HG03025 (cell line): ENCODE data around the gene IL6R.

Experiments
- ATAC-seq: cut with Tn5 transposase; IDR thresholded peaks from one replicate; pipeline ENCODE4 v1.9.1; 2021; ENCODE audit warnings: mild to moderate bottlenecking, moderate library complexity; ENCODE audit not compliant: unreplicated experiment, low FRiP score

The IL6R gene

DNA sequence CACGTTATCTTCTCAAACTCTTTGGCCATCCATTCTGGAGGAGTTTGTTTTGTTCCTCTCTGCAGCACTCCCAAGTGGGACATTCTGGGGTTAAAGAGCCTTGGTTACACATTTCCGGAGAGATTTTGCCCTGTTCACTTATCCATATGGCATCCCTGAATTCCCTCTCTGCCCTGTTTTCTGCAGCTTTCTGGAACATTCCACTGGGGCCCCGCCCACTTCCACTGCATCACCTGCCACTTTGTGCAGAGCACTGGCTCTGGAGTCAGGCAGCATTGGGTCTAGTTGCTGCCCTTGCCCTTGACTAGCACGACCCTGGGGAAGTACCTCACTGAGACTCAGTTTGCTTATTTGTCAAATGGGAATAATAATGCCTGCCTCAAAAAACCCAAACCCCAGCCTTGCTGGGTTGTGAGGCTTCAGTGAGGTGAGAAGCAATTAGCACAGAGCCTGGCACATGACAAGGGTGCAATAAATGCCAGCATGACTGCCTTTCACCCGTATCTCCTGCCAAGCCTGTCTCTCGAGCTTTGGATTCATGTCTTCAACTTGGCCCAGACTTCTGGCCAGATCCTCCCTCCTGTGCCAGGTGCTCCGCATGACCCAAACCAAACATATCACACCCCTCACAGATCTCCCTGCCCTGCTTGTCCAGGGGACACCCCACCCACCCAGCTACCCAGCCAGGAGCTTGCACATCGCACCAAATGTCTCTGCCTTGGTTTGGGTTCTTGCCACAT is 38.3 kb downstream of the IL6R start:
- ATAC-seq = no peak

- no peak for ATAC-seq
Observed at GRCh38 chr1:154445040-154445472, 39.9 kb downstream of the IL6R start.

- ATAC-seq = no peak
Observed at GRCh38 chr1:154446292-154446691, 41.1 kb downstream of the IL6R start.

GRCh38 chr1:154446789-154447188 is 41.6 kb downstream of the IL6R start:
- ATAC-seq = no peak

GRCh38 chr1:154448331-154448811 is 43.2 kb downstream of the IL6R start:
- no peak for ATAC-seq

- no peak for ATAC-seq
Observed at GRCh38 chr1:154453161-154453560, 48.0 kb downstream of the IL6R start.

DNA sequence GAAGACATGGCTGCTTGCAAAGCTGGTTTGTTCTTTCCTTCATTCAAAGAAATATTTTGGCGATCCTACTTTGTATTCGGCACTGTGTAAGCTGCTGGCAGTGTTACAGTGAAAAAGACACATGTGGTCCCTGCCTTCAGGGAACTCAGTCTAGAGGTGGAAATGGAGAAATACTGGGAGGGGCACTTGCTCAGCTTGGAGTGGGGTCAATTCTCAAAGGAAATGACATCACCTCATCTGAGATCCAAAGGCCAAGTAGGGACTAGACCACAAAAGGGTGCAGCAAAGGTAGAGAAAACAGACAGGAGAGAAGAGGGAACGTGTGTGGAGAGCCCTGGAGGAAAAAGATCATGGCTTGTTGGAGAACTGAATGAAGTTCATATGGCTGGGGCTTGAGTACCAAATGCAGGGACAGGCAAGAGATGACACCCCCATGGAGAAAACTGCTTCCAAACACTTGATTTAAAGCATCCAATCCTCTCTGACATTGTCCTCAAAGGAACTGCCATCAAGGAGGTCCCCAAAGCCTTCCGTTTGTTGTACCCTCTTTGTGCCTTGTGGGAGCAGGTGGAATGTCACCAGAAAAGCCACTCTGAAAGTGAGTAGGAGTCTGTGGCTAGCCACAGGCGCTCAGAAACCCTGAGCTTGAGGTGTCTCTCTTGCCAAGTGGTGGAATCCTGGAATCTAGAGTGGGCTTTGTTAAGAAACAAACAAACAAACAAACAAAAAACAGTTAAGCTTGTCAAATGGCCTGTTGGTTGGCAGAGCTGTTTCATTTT is 48.6 kb downstream of the IL6R start:
- ATAC-seq = no peak

GRCh38 chr1:154454386-154455120 is 49.4 kb downstream of the IL6R start:
- ATAC-seq = no peak

DNA sequence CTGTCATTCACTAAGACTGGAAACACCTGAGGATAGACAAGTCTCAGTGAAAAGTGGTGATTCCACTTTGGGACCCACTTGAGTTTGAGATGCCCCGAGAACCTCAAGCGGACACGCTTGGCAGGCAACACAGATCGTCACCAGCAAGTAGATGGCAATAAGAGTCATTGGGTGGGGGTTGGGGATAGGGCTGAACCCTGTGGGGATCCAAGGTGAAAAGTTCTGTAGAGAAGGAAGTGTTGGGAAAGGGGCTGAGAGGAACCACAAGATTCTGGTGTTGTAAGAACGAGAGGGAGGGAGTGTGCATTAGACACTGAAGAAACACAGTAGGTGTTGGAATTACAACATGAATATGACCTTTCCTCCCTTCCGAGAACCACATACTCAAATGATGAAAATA is 51.5 kb downstream of the IL6R start:
- no peak for ATAC-seq

GRCh38 chr1:154459080-154459479 is 53.9 kb downstream of the IL6R start:
- ATAC-seq = no peak

DNA sequence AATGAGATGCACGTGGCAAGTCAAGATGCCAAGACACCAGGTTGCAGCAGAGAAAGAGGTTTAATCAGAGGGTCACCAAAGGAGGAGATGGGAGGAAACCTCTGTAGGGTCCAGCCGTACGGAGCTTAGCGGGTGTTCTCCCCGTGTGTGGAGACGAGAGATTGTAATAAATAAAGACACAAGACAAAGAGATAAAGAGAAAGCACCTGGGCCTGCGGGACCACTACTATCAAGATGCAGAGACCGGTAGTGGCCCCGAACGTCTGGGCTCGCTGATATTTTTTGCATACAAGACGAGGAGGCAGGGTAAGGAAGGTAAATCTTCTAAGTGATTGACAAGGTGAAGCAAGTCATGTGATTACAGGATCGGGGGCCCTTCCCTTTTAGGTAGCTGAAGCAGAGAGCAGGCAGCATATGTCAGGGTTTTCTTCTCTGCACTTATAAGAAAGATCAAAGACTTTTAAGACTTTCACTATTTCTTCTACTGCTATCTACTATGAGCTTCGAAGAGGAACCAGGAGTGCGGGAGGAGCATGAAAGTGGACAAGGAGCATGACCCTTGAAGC is 55.6 kb downstream of the IL6R start:
- no peak for ATAC-seq

- no peak for ATAC-seq
Observed at GRCh38 chr1:154463512-154463990, 58.4 kb downstream of the IL6R start.

DNA sequence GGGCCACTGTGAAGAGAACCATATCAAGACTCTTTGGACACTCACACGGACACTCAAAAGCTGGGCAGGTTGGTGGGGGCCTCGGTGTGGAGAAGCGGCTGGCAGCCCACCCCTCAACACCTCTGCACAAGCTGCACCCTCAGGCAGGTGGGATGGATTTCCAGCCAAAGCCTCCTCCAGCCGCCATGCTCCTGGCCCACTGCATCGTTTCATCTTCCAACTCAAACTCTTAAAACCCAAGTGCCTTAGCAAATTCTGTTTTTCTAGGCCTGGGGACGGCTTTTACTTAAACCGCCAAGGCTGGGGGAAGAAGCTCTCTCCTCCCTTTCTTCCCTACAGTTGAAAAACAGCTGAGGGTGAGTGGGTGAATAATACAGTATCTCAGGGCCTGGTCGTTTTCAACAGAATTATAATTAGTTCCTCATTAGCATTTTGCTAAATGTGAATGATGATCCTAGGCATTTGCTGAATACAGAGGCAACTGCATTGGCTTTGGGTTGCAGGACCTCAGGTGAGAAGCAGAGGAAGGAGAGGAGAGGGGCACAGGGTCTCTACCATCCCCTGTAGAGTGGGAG is 60.6 kb downstream of the IL6R start:
- ATAC-seq = no peak

- ATAC-seq = no peak
Observed at GRCh38 chr1:154466206-154466605, 61.1 kb downstream of the IL6R start.

DNA sequence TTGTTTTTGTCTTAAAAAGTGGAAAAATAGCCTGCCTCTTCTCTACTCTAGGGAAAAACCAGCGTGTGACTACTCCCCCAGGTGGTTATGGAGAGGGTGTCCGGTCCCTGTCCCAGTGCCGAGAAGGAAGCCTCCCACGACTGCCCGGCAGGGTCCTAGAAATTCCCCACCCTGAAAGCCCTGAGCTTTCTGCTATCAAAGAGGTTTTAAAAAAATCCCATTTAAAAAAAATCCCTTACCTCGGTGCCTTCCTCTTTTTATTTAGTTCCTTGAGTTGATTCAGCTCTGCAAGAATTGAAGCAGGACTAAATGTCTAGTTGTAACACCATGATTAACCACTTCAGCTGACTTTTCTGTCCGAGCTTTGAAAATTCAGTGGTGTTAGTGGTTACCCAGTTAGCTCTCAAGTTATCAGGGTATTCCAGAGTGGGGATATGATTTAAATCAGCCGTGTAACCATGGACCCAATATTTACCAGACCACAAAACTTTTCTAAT is 61.8 kb downstream of the IL6R start:
- no peak for ATAC-seq

DNA sequence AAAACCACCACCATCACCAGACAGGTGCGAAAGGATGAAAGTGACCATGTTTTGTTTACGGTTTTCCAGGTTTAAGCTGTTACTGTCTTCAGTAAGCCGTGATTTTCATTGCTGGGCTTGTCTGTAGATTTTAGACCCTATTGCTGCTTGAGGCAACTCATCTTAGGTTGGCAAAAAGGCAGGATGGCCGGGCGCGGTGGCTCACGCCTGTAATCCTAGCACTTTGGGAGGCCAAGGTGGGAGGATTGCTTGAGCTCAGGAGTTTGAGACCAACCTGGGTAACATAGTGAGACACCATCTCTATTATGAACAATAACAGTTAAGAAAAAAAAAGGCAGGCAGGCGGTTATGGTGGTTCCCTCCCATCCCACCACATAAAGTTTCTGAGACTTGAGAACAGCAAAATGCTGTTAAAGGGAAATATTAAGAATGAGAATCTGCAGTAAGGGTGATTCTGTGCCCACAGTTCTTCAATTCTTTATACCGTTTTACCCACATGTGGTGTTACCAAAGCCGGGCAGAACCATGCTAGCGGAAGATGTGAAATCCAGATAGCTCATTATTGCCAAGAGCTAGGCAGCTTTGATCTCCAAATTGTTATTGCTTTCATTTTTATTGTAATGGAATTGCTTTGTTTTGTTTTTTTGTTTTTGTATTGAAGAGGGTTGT is 62.4 kb downstream of the IL6R start:
- no peak for ATAC-seq

DNA sequence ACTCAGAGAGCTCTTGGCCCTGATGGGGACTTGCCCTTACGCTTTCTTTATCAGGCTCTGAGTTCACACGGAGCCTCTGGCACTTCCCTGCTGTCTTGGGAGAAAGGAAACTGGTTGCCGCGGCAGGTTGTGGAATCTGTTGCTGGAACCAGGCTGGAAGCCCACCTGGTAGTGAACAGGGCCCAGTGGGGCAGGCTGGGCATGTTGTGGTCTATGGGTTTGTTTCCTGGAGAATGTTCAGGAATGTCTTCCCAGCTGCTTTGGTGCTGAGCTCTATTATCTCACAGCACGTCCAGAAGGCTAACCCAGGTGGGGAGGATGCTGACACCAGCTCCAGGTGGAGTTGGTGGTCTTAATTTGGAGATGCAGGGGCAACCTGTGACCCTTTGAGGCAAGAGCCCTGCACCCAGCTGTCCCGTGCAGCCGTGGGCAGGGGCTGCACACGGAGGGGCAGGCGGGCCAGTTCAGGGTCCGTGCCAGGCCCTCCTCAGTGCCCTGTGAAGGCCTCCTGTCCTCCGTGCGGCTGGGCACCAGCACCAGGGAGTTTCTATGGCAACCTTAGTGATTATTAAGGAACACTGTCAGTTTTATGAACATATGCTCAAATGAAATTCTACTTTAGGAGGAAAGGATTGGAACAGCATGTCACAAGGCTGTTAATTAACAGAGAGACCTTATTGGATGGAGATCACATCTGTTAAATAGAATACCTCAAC is 63.5 kb downstream of the IL6R start:
- ATAC-seq = no peak

DNA sequence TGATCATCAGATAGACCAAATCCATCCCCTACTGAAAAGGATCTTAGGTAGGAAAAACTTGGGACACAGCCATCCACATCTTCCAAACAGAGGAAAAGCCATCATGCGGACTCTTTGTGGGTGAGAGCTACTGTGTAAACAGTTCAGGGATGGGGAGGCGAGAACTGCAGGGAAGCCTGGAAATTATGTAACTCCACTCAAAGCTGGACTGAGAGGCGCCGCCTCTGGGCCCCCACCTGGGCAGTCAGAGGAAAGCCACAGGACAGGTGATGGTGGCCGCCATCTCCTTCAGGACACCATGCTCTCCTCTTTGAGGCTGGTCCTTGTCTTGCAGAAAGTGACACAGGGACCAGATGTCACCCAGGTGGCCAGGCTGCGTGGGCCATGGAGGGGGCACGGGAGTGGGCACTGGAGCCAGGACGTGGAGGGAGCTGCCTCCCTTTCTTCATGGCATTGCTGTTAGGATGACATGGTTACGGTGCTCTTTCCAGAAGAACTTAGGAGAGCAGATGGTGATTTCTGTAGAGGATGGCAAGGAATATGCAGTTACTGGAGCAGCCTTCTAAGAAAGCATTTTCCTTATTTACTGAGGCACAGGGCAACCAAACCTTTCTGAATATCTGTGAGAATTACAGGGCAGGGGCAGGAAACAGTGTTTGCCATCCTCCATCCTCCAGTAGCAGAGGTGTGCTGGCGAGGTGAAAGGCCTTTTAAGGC is 64.9 kb downstream of the IL6R start:
- ATAC-seq = no peak
